Omental fat pad (tissue), 4 donors: ENCODE data around the gene SEMA6A. TPM values are rescaled to one million over a fixed set of nuclear protein-coding genes. Genes with fewer than 3 reads are reported as not detected.

Experiments
- ATAC-seq: fragments of 150-250 bp; one replicate; pipeline ENCODE4 v1.9.1; 2016; ENCODE audit warnings: mild to moderate bottlenecking, moderate library complexity; ENCODE audit not compliant: low FRiP score
- DNase-seq: peaks from one replicate; pipeline ENCODE4 v3.0.0-alpha.2; 2019; ENCODE audit warnings: low spot score
- total RNA-seq, 4 donors: library from RNA; depleted of rRNA; stranded (reverse); fragments of >200 nt; gene quantifications; one replicate each; pipeline ENCODE4 v1.1.0, GENCODE V29; 2016
- TF ChIP-seq, protein P1 (sequence below), 3 donors: fragments of 450-650 bp; IDR thresholded peaks; one replicate each; pipeline ENCODE4 v1.5.1; 2016 to 2017; ENCODE audit warnings: antibody characterized with exemption in 3 of 3, mild to moderate bottlenecking in 3 of 3, moderate library complexity in 2 of 3

Gene SEMA6A
- total RNA-seq, 4 donors from 2014 or later: 21.3 to 70.3 (median 40.9) TPM

DNA sequence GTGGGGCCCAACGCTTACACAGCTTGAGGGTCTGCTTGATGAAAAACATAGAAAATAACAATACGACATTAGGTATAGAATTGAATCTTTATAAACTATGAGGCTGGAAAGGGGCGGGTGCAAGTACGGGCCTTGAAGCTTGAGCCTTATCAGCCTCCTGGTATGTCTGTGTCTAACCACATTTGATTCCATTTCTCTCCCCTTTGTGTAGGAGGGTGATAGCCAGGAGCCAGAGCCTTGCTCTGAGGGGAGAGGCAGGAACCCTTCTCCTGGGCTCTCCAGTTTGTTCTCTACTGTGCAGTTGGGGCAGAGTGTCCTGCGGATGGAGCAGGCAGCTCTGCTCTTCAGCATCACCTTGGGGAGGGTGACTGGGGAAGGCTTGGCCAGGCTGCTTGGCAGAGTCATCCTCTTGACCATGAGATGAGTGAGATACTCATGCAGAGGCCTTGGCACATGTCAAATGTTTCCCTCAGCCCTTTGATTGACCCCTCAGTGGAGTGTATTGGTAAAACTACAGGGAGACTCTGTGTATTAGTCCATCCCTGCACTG lies 153.5 kb downstream of the SEMA6A start:
- DNase-seq: no peak
- TF ChIP-seq, protein P1, sequence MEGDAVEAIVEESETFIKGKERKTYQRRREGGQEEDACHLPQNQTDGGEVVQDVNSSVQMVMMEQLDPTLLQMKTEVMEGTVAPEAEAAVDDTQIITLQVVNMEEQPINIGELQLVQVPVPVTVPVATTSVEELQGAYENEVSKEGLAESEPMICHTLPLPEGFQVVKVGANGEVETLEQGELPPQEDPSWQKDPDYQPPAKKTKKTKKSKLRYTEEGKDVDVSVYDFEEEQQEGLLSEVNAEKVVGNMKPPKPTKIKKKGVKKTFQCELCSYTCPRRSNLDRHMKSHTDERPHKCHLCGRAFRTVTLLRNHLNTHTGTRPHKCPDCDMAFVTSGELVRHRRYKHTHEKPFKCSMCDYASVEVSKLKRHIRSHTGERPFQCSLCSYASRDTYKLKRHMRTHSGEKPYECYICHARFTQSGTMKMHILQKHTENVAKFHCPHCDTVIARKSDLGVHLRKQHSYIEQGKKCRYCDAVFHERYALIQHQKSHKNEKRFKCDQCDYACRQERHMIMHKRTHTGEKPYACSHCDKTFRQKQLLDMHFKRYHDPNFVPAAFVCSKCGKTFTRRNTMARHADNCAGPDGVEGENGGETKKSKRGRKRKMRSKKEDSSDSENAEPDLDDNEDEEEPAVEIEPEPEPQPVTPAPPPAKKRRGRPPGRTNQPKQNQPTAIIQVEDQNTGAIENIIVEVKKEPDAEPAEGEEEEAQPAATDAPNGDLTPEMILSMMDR (IDR thresholded peaks at IDR 0.05): no peak
- no peak for ATAC-seq

DNA sequence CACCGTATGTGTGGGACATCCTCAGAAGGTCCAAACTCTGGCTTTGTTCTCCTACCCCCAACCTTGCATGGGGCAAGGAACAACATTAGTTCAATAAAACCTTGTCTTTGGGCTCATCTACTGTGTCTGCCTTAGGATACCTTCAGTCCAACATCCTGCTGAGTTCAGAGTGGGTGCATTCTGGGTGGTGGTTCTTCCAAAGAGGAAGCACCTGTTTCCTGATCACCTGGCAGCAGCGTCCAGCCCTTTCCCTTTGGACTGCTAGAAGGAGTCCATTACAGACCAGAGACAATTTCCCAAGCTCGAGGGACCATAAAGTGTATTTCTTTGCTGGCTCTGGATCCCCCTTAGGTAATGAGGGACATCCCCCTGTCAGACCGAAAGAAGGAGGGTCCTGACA lies 154.1 kb downstream of the SEMA6A start:
- no peak for ATAC-seq
- DNase-seq: no peak
- TF ChIP-seq, protein P1 (IDR thresholded peaks at IDR 0.05): no peak

DNA sequence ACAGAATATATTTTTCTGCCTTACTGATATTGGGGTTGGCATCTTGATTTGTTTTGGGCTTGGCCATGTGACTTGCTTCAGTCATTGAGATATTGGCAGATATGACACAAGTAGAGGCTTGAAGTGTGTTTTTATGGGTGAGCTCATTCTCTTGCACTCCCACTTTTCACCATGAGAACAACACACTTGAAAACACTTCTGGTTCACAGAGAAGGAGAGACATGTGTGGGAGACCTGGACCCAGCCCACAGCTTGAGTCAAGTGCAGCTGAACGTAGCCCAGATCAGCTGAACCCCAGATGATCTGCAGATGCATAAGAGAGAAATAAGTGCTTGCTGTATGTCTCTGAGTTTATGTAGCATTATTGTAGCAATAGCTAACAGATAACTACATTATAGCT lies 155.4 kb downstream of the SEMA6A start:
- TF ChIP-seq, protein P1 (IDR thresholded peaks at IDR 0.05): no peak
- DNase-seq (no peak), ATAC-seq (no peak)

DNA sequence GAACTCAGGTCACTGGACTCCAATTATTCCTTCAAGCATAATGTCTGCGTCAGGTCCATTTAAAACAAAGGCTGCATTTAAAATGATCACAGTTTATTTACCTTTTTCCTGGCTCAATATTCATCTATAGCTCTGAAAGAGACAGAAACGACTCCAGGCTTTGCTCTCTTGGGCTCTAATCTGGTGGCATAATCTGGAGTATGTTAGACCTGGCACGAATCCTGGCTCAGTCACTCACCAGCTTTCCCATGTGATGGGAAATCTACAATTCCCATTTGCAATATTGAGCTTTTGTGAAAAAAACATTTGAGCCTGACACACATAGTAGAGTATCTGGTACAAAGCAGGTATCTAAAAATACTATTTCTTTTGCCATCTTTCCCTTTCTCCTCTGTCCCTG lies 155.8 kb downstream of the SEMA6A start:
- TF ChIP-seq, protein P1 (IDR thresholded peaks at IDR 0.05): no peak
- no peak for ATAC-seq
- no peak for DNase-seq

DNA sequence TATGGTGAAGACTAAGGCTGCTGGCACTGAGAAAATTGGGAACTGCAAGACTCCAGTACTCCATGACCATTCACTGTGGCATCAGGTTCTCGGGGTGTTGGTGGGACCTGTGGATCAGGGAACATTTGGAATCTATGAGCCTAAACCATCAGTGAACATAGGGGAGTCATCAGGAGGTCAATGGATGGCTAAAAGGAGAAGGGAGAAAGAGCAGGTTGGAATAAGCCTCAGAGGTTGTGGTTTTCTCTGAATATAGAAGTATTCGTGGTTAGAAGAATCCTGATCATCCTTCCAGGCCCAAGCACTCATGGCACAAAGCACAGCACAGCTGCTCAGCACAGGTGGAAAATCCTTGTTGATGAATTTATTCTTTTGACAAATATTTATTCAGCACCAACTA lies 156.6 kb downstream of the SEMA6A start:
- ATAC-seq (no peak), DNase-seq (no peak)
- TF ChIP-seq, protein P1 (IDR thresholded peaks at IDR 0.05): no peak

DNA sequence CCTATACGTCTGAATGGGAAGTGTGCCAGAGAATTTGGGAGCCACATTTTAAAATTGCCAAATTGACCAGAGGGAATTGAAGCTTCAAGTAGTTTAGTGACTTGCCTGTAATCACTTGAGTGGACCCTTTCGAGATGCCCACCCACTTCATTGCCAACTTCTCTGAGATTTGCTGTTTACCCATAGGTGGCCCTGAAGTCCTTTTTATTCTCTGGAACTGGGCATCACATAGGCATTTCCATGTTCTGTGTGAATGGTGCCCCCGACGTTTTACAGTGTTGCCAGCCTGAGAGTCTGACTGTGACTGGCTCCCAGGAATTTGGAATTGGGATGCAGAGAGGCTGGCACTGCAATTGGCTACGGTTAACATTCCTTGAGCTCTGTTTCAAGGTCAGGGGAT lies 158.6 kb downstream of the SEMA6A start:
- ATAC-seq: no peak
- DNase-seq: no peak
- TF ChIP-seq, protein P1 (IDR thresholded peaks at IDR 0.05): no peak

DNA sequence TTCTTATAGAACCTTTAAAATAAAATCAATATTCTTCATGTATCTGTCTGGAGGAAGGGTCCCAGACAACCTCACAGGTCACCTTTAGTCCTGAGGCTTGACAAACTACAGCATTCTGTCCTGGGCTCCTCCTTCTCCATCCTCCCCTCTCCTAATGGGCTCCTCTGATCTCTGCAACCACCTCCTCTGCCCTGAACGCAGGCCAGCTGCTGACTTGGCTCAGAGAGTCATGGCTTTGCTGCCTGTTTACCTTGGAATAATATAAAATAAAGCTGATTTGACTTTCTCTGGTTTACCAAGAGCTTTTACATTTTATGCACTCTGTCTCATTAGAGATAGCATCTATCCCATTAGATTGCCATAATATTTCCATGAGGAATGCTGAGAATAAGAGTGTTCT lies 159.4 kb downstream of the SEMA6A start:
- no peak for ATAC-seq
- DNase-seq: no peak
- TF ChIP-seq, protein P1 (IDR thresholded peaks at IDR 0.05): no peak
